Activated CD8-positive, alpha-beta memory T cell treated with anti-CD3 and anti-CD28 coated beads for 1 hour (primary cell): ENCODE results near the gene ADORA2A.

Source experiments
- DNase-seq, 2 donors: peaks; one replicate each; pipeline ENCODE4 v3.0.0-alpha.2; 2020; ENCODE audit warnings: low read depth in 1 of 2; ENCODE audit errors: extremely low read depth in 1 of 2

Gene ADORA2A

DNA sequence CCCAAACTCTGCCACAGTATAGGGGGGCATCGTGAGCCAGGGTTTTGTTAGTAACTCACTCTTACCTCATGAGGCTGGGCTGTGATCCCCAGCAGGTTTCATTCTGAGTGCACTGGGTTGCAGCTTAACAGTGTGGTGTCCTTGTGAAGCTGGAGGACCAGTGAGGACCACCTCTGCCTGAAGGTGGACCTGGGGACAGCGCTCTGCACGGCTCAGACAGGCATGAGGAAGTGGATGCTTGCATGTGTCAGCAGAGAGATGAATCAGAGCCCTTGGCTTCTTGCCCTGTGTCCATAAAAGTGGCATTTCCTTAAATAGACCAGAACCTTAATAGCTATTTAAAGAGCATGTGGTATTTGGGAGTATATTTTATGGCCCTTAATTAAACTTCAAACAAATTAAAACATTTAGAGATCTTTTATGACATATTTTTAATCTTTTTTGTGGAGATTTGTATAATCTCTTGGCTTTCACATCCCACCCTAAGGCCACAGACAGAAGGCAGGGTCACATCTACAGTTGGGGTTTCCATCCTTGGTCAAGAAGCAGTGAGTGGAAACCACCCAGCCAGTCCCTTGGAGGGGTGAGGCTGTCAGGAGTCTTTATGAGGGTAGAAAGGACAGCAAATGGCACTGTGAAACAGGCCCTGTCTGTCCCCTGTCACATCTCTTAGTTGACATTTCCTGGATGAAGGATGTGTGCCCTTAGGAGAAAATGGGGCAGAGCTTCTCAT lies 24.8 kb upstream of the ADORA2A start:
- no peak for DNase-seq

DNA sequence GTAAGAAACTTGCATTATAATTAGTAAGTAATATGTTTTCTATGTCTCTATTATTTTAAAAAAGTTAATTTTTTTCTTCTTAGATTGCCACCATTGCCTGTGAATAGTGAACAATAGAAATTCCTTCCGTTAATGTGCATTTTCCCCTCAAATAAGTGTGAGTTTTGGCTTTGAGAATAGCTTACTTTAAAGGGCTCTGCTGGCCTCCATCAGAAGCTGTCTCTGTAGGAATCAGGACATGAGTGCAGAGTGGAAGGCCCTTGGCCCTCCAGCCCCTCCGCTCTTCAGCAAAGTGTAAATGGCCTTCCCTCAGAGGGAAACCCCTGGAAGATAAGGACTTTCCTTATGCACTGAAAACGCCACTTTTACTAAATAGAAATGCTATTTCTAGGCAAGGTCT lies 24.1 kb upstream of the ADORA2A start:
- no peak for DNase-seq

DNA sequence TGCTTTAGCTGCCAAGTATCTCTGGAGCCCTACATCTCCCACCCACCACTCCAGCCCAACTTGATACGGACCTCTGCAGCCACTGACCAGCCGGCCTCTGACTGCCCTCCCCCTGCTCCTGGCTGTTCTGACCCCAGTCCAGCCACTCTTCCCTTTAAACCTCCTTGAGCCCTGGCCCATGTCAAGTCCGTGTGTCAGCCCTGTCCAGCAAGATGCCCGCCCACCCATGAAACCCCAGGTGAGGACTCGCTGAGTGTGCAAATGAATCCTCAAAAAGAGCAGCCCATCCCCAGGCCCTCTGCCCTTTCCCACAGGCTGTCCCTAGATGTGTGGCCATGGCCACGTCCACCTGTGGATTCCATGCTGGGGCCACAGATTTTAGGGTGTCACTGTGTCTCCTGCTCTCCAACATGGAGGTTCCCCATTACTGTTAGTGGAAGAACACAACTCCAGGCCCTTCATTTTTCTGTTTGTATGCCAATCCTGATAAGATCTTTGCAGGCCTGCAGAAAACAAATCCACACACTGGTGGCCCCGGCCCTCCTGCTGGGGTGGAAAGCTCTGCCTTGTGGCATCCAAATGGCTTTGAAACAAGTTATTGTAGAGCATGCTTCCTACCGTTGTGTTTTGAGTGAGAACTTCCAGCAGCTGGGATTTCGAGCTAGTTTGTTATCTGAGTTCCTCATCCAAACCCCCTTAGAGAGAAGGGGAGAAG lies 22.7 kb upstream of the ADORA2A start:
- no peak for DNase-seq

DNA sequence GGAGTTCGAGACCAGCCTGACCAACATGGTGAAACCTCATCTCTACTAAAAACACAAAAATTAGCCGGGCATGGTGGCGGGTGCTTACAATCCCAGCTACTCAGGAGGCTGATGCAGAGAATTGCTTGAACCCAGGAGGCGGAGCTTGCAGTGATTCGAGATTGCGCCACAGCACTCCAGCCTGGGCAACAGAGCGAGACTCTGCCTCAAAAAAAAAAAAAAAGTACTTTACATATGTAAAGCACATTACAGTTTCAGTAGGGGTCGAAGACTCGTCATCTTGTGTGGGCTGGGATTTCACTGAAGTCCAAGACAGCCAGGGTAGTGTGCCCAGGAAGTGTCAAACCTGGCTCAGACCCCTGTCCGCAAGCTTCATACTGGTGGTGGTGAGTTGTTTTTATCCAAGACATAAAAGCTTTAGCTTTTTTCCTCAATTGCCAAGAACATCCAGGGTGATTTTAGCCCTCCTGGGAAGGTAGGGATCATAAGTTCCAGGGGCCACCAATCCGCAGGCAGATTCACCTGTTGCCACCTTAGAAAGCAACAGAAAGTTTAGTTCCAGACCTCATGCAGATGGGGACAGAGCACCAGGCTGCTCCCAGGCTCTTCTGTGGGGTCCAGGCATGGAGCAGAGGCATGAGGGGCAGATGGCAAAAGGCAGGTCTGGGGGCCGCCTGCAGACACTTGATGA lies 21.6 kb upstream of the ADORA2A start:
- DNase-seq, result no peak

DNA sequence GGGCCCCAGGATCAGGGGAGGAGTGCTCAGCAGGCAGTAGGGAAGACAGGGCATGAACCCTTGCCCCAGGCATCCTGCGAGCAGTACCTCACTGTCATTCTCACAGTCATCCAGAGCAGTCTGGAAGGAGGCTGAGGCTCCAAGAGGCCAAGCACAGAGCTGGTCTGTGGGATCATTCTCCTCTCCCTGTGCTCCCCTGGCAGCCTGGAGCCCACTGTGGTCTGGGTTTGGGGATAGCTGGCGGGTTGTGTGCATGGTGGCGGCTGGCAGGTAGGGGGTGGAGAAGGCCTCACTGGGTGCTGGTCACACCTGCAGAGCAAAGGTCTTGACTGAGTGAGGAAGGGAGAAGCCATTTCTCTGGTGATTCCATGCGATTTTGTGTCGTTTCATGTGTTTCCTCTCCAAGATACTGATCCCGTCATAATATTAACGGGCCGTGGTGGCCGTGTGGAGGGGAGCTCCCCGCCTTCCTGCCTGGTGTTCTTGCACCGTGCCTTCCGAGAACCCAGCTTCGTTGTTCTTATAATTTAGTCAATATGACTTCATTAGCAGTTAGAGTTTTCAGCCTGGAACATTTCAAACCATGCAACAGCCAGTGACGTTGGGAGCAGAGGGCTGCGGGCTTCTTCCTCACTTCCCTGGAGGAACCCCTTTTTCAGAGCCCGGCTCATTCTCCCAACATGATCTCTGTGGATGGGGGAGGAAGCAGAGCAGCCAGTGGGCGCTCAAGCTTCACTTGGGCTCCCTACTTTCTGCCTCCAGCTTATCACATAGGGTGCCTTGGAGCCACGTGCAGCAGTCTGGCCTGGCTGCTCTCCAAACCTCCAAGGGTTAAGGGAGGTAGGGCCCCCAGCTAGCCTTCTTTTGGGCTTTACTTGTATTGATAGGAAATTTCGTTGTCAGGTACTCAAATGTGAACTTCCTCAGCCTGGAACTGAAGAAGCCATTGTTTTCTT lies 20.8 kb upstream of the ADORA2A start:
- DNase-seq, result no peak

DNA sequence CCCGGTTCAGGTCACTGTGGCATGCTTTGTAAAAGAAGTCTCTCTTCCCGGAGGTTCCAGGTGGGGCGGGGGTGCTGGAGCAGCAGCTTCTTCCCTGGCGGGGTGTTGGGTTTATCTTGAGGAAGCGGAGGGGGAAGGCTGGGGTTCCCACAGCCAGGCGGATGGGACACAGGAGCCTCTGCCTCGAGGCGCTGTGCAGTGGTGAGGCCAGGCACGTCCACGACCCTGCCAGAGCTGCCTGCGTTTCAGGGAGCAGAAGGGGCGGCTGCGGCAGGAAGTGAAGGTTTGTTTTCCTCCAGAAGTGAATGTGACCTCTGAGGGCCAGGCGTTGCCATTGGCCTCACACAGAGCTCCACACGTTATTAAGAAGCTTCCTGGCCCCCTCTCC lies 20.1 kb upstream of the ADORA2A start:
- DNase-seq, result no peak

DNA sequence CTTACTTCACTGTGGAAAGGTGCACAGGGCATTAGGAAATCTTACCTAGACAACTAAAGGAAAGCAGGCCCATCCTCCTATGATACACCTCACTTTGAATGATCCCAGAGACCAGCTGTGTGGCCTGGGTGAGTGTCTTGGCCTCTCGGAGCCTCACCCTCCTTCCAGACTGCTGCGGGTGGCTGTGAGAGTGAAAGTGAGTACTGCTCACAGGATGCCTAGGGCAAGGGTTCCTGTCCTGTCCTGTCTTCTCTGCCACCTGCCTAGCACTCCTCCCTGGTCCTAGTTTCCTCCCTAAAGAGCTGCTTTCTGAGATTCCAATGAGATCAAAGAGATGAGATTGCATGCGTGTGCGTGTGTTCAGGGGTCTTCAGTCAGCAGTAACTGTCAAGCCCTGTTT lies 19.5 kb upstream of the ADORA2A start:
- no peak for DNase-seq

DNA sequence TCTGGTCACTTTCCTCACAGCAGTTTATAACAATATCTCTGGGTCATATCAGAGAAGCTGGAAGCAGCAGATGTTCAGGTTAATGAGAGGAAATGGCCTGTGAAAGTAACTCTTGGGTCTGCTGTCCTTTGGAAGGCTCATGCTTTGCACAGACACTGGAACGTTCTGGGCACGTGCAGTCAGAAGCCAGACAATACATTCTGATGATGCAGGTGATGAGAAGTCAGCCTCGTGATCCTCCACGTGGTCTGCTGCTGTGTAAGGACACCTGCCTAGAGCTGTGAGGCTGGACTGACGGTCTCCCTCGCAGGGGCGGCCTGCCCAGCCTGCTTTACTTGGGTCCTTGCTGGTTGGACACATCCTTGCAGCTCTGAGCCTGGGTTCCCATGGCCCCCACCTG lies 18.8 kb upstream of the ADORA2A start:
- DNase-seq, result no peak

DNA sequence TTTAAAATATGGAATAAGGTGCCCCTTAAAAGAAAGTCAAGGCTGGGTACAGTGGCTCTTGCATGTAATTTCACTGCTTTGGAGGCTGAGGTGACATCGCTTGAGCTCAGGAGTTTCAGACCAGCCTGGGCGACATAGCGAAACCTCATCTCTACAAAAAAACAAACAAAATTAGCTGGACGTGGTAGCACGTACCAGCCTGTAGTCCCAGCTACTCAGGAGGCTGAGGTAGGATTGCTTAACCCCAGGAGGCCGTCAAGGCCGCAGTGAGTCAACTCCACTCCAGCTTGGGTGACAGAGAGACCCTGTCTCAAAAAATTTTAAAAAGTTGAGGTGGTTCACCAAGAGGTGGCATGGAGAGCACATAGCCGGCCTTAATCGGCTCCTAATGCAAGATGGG lies 17.7 kb upstream of the ADORA2A start:
- DNase-seq, result no peak

DNA sequence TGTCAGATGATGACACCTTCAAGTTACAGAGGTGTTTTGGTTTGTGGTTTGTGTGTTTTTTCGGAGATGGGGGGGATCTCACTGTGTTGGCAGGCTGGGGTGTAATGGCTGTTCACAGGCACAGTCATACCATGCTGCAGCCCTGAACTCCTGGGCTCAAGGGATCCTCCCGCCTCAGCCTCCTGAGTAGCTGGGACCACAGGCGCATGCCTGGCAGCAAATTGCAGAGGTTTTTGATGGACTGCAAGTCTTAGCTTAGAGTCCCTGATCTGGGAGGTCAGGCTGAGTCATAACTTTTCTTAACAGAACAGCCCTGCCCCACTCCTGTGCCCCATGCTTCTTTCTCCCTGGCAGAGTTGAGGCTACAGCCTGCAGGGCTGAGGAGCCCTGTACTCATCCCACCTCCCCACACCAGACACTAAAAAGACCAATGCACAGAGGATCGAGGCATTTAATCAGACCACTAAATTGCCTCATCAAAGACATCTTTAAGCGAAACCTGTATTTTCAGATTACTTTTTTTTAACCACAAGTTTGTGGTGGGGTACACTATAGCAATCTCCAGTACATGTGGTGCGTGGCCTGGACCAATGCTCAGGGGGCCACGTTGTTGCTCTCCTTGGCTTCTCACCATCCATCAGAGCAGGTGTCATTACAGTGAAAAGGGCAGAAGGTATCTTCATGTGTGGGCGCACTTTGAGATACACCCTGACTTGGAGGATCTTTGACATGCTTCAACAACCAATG lies 17.1 kb upstream of the ADORA2A start:
- no peak for DNase-seq

DNA sequence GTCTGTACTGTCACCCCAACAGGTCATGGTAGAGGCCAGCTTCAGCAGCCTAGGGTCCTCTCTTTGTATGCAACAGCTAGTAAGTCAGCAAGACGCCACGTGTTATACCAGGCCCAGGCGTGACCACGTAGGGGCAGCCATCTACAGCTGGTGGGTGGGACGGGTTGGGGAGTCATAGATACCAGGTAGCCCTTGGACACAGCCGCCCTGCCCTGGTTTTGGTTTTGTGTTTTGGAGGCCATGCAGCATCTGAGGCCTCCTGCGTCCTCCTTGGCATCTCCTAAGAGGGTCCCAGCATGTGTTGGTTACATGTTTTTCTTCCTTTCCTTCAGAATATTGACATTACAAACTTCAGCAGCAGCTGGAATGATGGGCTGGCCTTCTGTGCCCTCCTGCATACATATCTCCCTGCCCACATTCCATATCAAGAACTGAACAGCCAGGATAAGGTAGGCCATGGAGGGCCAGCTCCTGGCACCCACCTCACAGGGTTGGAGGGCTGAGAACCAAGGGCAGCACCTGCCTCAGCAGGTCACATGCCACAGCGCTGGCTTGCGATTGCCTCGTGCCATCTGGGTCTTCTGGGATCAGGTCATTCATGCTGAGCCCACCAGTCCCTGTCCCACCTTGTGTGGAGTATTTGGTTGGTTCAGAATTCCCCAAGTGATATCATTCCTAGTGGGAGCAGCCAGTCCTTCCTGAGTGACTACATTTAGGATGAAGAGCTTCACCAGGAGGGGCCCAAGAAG lies 16.0 kb upstream of the ADORA2A start:
- no peak for DNase-seq

DNA sequence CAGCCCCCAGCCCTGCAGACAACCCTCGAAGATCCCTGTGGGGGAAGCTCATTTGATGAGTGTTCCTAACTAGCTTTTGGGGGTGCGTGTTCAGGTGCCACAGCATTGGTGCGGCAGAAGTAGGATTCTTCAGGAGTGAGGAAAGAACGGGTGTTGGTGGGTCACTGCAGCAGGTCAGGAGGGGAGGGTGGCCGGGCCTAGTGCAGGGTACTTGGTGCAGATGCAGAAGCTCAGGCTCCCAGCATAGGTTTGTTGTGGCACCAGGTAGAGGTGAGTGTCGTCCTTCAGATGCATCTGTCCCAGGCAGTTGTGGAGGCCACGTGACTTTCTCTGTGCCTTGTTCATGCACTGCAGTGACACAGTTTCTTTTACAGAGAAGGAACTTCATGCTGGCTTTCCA lies 15.1 kb upstream of the ADORA2A start:
- DNase-seq, result no peak

DNA sequence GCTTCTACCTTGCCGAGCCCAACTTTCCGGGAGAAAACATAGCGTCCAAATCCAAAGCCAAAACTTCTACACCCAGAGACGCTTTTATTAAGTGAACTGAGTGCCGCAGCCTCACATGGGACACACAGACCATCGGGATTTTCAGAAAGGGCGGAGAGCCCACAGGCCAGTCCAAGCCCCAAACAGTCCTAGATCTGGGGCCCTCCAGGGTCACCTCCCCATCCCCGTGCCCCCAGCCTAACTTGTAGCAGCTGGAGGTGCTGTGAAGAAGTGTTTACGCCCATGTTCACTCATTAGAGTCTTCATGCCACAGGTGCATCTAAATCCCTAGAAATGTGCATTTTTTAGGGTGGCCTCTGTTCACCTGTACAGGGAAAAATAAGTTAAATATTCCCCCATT lies 14.1 kb upstream of the ADORA2A start:
- DNase-seq, result no peak

DNA sequence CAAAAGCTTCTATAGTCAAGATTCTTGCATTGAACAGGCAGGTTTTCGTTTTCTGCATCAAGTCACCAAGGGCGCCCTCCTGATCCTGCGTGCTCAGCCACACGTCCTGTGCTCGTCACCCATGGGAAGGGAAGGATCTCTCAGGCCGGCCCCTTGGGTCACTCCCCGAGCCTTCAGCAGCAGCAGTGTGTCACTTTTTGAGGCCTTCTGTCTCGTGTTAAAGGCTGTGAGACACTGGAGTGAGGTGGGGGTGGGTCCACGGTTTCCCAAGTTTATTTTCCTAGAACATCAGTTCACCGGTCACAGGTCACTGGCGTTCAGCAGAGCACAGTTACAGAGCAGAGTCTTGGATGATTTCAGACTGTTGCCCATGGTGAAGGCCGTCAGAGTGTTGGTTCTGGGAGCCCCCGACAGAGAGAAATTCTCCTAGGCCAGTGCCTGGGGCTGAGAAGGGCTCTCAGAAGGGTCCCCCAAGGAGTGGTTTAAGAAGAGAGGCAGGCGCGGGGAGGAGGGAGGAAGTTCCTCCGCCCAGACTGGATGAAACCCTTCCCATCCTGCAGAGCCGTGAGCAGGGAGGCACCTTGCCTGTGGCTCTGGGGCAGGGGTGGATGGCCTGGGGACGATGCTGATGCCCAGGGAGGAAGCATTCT lies 13.5 kb upstream of the ADORA2A start:
- DNase-seq, result no peak

DNA sequence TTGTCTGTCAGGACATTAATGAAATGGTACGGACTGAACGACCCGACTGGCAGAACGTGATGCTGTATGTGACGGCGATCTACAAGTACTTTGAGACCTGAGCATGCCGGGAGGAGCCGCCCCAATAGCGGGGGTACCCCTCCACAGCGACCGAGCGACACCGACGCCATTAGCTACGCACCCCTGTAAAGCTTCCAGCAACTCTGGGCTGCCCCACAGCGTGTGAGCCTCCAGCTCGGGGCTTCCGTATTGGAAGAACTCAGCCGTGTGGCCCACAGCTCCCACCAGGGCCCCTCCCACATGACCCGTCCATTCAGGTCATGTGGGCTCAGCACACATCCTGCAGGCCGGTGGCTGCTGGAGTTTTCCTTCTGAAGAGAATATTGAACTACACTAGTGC lies 12.9 kb upstream of the ADORA2A start:
- DNase-seq, result no peak

DNA sequence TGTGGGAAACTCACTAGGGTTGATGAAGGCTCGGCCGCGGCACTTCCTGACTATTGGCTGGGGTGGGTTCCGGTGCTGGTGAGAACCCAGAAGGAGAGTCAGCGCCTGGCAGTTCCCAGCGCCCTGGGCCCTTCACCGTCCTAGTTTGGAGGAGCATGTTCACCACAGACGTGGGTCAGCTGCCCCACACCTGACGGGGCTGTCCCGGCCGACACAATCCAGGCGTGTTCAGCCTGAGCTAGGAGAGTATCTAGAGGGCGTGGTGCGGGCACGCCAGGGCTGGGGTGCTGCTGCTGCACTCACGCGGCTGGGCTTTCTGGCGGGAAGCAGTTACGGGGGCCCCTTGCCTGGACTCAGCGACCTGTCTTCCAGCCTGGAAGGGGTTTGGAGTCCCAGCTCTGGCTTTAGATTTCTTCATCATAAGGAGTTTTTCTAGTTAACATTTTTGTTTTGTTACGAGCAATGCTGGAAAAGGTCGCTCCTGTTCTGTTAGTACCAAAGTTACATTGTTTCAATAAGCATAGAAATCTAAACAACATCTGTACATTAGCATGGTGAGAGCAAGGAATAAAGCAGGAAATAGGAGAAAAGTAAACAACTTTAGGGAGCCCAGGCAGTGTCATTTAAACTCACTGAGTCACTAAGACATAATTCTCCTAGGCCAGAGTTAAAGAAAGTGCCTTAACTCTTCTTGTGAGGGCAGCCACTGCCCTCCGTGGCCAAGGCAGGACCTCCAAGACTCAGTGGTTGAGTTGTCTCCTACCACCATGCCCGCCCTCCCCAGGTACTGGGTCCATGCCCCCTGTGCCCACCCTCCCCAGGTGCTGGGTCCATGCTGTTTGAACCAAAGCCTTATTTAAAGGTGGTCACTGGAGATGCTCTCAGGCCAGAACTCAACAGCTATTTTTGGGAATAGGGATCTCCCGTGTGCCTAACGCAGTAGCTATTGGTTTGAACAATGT lies 12.1 kb upstream of the ADORA2A start:
- DNase-seq, result no peak

DNA sequence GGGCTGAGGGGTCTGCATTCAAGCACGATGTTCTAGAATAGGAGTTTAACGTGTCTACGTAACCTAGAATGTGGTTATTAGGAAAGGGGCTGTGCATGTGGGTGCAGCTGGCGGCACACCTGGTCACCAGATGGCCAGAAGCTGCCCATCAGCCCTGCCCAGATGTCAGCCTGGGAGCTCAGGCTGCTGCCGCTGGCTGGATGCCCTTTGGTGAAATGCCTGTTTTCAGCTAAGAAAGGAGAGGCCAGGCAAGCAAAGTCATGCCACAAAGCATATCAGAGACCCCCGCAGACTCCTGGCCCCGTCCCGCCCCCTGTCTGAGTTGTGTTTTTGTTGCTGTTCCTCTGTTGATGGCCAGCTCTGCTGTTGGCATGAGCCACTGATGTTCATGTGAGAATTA lies 11.3 kb upstream of the ADORA2A start:
- DNase-seq, result no peak

DNA sequence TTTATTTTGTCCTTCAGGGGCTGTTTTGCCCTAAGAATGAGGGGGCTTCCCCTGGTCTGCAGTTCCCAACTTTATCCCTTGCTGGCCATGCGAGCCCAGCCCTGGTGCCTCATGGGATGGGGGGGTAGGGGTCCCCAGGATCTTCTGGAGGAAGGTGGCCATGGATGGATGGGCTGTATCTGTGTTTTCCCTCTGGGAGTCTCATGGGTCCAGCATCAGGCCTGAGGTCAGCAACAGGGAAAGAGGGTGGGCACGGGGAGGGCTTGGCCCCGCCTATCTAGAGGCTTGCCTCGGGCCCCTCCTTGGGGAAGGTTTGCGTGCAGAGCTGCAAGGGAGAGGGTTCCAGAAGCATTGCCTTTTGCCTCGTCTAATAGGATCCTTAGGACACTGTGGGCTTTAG lies 10.8 kb upstream of the ADORA2A start:
- DNase-seq, result no peak
